ENCODE measurements around the gene SPRED3. TPM values are rescaled to one million over a fixed set of nuclear protein-coding genes. Genes with fewer than 3 reads are reported as not detected.
A peak's percentile ranks its signal among the peaks of the same experiment; 100 is the strongest.

The SPRED3 gene
- total RNA-seq, 1 experiment from 2014 or later = 7.2 TPM

DNA sequence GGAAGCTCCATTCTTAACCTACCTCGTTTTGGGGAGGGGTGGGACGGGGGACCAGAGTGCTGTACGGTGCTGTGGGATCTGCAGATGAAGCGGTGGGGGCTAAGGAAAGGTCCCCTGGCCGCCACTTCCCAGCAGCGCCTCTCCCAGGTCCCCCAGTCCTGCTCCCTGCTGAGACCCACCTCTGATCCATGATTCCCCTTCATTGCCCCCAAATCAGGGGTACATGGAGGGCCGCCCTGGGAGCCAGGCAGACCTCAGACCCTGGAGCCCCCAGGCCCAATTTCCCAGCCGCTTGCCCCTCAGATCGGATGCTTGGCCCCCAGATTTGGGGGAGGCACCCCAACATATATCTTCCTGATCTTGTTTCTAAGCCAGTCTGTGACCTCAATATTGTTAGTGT, 10.6 kb downstream of the SPRED3 start (continued):
- TF ChIP-seq AR (CRISPR knock-in tag; IDR thresholded peaks at IDR 0.05) = no peak

DNA sequence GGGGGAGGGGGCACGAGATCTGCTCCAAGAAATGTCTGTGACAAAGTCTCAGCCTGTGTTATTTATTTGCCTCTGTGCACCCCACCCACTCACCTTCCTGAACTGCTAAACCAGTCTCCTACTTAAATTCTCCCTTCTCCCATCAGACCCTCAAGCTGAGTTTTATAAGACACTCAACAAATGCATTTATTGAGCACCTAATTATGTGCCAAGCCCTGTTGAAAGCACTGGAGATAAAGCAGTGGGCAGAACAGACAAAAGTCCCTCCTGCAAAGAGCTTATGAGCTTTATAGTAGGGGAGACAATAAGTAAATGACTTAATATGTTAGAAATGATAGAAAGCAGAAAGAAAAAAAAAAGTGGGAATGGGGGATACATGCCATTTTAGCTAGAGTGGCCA, 11.0 kb downstream of the SPRED3 start:
- TF ChIP-seq FOXP1 (CRISPR knock-in tag; IDR thresholded peaks at IDR 0.05; ENCODE audit: borderline replicate concordance) (no peak), CBFB (CRISPR knock-in tag; IDR thresholded peaks at IDR 0.05; ENCODE audit: low read depth) (no peak), OVOL2 (CRISPR knock-in tag; IDR thresholded peaks at IDR 0.05; ENCODE audit: borderline replicate concordance) (no peak), ZNF396 (CRISPR knock-in tag; IDR thresholded peaks at IDR 0.05; ENCODE audit: borderline replicate concordance) (no peak), FOXJ3 (CRISPR knock-in tag; IDR thresholded peaks at IDR 0.05; ENCODE audit: borderline replicate concordance) (no peak), ESRRA (CRISPR knock-in tag; IDR thresholded peaks at IDR 0.05; ENCODE audit: borderline replicate concordance) (no peak), TEAD4 (CRISPR knock-in tag; IDR thresholded peaks at IDR 0.05) (no peak), ETV6 (CRISPR knock-in tag; IDR thresholded peaks at IDR 0.05) (no peak), ZBTB21 (CRISPR knock-in tag; IDR thresholded peaks at IDR 0.05; ENCODE audit: borderline replicate concordance) (no peak)
- ATAC-seq (no peak), DNase-seq (ENCODE audit: low spot score) (no peak)
- Mint-ChIP-seq H3K4me1 (peaks cover 6% of the 10 kb centered on the region; the same call in 1 of the 2 replicates), H3K4me3 (no peak overlapping the region), H3K36me3 (peaks cover 6% of the 10 kb centered on the region; the same call in 1 of the 2 replicates), H3K9me3 (no peaks in the 10 kb centered on the region), H3K27me3 (ENCODE audit: low read depth) (peaks cover 83% of the 10 kb centered on the region), H3K27ac (no peak overlapping the region)
- ChIA-PET POLR2A (no interaction called here), CTCF (interaction anchor here (0.6 to 1.1 kb wide), 2 partner anchors 78 to 161 kb away, joined by 3 to 6 read pairs; no protein-coding TSS in a partner anchor)

- POLR2A ChIA-PET = no interaction called here
- H3K36me3 Mint-ChIP-seq = peaks cover 6% of the 10 kb centered on the region; the same call in 1 of the 2 replicates
- ATAC-seq (no peak), DNase-seq (ENCODE audit: low spot score) (no peak)
- no peak overlapping the region for H3K4me3 Mint-ChIP-seq
- H3K27me3 Mint-ChIP-seq (ENCODE audit: low read depth) = peaks cover 80% of the 10 kb centered on the region
- TF ChIP-seq, protein P1, sequence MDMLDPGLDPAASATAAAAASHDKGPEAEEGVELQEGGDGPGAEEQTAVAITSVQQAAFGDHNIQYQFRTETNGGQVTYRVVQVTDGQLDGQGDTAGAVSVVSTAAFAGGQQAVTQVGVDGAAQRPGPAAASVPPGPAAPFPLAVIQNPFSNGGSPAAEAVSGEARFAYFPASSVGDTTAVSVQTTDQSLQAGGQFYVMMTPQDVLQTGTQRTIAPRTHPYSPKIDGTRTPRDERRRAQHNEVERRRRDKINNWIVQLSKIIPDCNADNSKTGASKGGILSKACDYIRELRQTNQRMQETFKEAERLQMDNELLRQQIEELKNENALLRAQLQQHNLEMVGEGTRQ (CRISPR knock-in tag; IDR thresholded peaks at IDR 0.05) = 0 out of 2 replicates have a peak, but pooled peaks have one; percentile 29
- TF ChIP-seq OVOL2 (CRISPR knock-in tag; IDR thresholded peaks at IDR 0.05; ENCODE audit: borderline replicate concordance) = no peak
- H3K27ac Mint-ChIP-seq = no peak overlapping the region
- H3K4me1 Mint-ChIP-seq = no peaks in the 10 kb centered on the region
- H3K9me3 Mint-ChIP-seq = no peaks in the 10 kb centered on the region
- CTCF ChIA-PET = interaction anchor here (0.6 to 1.1 kb wide), 2 partner anchors 78 to 160 kb away, joined by 3 to 6 read pairs; no protein-coding TSS in a partner anchor
These were observed 11.9 kb downstream of the SPRED3 start for GRCh38 chr19:38400361-38400760.

DNA sequence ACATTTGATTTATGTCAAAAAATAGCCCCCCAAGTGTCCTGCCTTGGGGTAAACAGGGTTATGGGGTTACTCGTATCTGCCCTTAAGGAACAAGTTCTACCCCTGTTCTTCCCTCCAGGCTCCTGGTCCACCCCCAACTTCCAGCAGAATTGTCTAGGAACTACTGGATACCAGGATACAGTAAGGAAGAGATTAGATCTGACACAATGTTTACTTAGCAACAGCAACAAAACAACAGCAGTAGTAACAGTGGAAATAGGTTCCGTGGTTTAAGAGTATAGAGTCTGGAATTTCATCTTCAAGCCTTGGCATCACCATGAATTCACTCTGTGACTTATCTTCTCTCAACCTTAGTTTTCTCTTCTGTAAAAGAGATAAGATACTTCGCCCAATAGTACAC, 12.7 kb downstream of the SPRED3 start:
- Mint-ChIP-seq H3K9me3 (no peaks in the 10 kb centered on the region), H3K36me3 (peaks cover 6% of the 10 kb centered on the region; the same call in 1 of the 2 replicates), H3K4me1 (no peaks in the 10 kb centered on the region), H3K27ac (no peak overlapping the region), H3K4me3 (no peak overlapping the region), H3K27me3 (ENCODE audit: low read depth) (peaks cover 78% of the 10 kb centered on the region)
- POLR2A ChIA-PET = no interaction called here
- CTCF ChIA-PET = no interaction called here
- no peak for TF ChIP-seq GABPB1 (CRISPR knock-in tag; IDR thresholded peaks at IDR 0.05)
- TF ChIP-seq IRF1 (CRISPR knock-in tag; IDR thresholded peaks at IDR 0.05) = no peak
- DNase-seq (ENCODE audit: low spot score) (no peak), ATAC-seq (no peak)

GRCh38 chr19:38402623-38402966, 14.1 kb downstream of the SPRED3 start:
- Mint-ChIP-seq H3K9me3 (no peaks in the 10 kb centered on the region), H3K4me1 (no peaks in the 10 kb centered on the region), H3K27me3 (ENCODE audit: low read depth) (peaks cover 64% of the 10 kb centered on the region), H3K4me3 (peak overlapping the region; percentile 56), H3K27ac (no peak overlapping the region), H3K36me3 (no peaks in the 10 kb centered on the region)
- ChIA-PET CTCF (interaction anchor here (0.5 to 3.0 kb wide), 103 partner anchors 9 to 908 kb away, joined by 3 to 110 read pairs (median 5); partner anchors contain the start of genes ACTN4, C19orf33, CATSPERG and CCER2), POLR2A (interaction anchor here (0.9 to 2.0 kb wide), 10 partner anchors 13 to 232 kb away, joined by 3 to 14 read pairs (median 4); partner anchors contain the start of genes GGN, PSMD8 and SPRED3)
- ATAC-seq (no peak), DNase-seq (ENCODE audit: low spot score) (no peak)
- TF ChIP-seq AR (CRISPR knock-in tag; IDR thresholded peaks at IDR 0.05) (no peak), PRDM15 (CRISPR knock-in tag; IDR thresholded peaks at IDR 0.05) (no peak)

All from WTC11 (cell line).